LNCaP clone FGC (cell line): Measurements from ENCODE around the gene PRR15L.

Experiments used
- DNase-seq: peaks from one replicate; pipeline ENCODE4 v3.0.0-alpha.2; 2011; ENCODE audit warnings: low read depth
- H3K4me3 ChIP-seq: 2 replicates; pipeline ENCODE4 v1.5.1; 2011; ENCODE audit warnings: mild to moderate bottlenecking, low read depth, low read length, control low read depth
- CTCF ChIP-seq: IDR thresholded peaks from 2 replicates; pipeline ENCODE4 v1.5.1; 2012; ENCODE audit warnings: mild to moderate bottlenecking; ENCODE audit not compliant: control insufficient read depth, insufficient read depth; ENCODE audit errors: extremely low read depth

Gene PRR15L

DNA sequence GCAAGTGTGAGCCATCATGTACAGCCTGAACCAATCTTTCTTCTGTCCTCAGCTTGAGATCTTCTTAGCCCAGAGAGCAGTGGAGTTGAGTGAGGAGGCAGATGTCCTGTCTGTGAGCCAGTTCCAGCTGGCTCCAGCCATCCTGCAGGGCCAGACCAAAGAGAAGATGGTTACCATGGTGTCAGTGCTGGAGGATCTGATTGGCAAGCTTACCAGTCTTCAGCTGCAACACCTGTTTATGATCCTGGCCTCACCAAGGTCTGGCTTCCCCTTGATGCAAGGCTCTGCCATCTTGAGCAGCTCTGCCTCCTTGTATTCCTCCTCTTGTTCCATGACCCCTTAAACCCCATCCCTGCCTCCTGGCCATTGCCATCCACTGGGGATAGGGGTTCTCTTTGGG, 22.9 kb upstream of the PRR15L start:
- no peak for DNase-seq
- no peak for TF ChIP-seq CTCF
- H3K4me3 ChIP-seq = no peak overlapping the region

- DNase-seq = no peak
- no peak overlapping the region for H3K4me3 ChIP-seq
- peak; percentile 64 for TF ChIP-seq CTCF
Measured at GRCh38 chr17:47978324-47978723, 20.6 kb upstream of the PRR15L start.

GRCh38 chr17:47975823-47976205, 18.1 kb upstream of the PRR15L start:
- no peak overlapping the region for H3K4me3 ChIP-seq
- DNase-seq = no peak
- no peak for TF ChIP-seq CTCF

DNA sequence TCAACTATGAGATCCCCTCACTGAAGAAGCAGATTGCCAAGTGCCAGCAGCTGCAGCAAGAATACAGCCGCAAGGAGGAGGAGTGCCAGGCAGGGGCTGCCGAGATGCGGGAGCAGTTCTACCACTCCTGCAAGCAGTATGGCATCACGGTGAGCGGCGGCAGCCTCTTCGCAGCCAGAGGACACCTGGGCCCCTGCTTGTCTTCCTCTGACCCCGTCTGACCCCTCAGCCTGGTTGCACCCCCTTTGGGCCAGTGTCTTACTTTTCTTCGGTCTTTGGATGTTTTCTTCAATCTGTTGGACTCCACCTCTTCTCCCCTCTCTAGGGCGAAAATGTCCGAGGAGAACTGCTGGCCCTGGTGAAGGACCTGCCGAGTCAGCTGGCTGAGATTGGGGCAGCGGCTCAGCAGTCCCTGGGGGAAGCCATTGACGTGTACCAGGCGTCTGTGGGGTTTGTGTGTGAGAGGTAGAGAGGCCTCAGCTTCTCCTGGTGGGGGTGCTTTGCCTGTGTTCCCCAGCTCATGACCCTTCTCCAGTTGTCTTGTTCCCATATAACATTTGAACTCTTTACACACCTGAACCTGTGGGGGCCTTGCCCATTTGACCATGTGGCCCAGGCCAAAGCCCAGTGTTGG, 17.6 kb upstream of the PRR15L start:
- no peak for TF ChIP-seq CTCF
- no peak for DNase-seq
- H3K4me3 ChIP-seq = no peak overlapping the region

DNA sequence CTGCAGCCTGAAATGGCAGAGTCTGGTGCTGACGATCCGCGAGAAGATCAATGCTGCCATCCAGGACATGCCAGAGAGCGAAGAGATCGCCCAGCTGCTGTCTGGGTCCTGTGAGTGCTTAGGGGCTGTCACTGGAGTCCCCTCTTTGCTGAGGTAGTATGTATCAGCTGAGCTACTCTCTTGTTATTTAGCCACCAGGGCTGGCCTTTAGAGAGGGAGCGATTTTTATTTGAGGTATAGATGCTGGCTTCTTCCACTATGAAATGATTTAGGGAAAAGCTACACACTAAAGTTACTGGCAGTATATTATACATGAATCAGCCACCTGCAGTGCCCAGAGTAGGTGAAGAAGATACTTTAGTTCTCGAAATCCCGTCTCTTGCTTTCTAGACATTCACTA, 15.9 kb upstream of the PRR15L start:
- DNase-seq = no peak
- no peak for TF ChIP-seq CTCF
- no peak overlapping the region for H3K4me3 ChIP-seq

DNA sequence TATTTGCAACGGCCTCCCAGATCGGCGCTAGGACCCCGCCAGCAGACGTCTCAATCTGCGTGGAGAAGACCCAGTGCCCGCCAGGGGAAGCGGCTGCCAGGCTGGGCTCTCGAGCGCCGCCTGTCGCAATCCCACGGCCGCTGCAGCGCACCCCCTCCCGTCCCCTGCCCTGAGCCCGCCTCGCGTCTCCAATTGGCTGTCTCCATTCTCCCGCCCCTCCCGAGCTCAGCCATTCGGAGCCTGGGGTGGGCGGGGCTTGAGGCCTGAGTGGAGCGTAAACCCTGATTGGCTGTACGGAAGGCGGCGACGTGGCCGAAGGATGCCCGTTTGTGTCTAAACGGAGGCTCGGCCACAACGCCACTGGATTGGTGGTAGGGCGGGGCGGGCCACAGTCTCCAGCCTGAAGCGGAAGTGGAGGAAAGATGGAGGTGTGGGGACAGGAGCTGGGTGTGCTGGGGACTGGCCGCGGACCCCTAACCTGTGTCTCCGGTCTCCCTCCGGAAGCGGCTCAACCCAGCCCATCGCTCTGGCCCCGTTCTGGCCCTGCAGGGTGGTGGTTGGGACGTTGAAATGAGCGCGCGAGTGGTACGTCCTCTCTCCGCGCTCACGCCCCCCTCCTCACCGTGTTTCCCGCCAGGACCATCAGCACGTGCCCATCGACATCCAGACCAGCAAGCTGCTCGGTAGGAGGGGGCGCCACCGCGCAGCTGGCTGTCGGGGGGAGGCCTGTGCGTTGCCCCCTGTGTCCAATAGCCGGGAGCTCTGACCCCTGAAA, 13.2 kb upstream of the PRR15L start, which contains the start of gene CDK5RAP3:
Gene CDK5RAP3 (plus strand): TSS at position 389 of the 775 bp plus-strand sequence. CDS start 34 bp downstream, at position 423.
- DNase-seq = peak; percentile 97
- H3K4me3 ChIP-seq = peak within 1 kb of the TSS; percentile 96
- TF ChIP-seq CTCF = peak; percentile 97
